Parathyroid adenoma (tissue), 2 donors: Measurements from ENCODE around the gene NOXA1.

ENCODE experiments used
- H2AFZ ChIP-seq: fragments of 300-600 bp; sonication (generic); one replicate; pipeline ENCODE4 v1.7.0; 2017; ENCODE audit warnings: antibody characterized with exemption, mild to moderate bottlenecking
- H3K27ac ChIP-seq: fragments of 300-600 bp; sonication (generic); one replicate; pipeline ENCODE4 v1.7.0; 2017
- H3K27me3 ChIP-seq: fragments of 300-600 bp; sonication (generic); one replicate; pipeline ENCODE4 v1.7.0; 2017; ENCODE audit warnings: low read length; ENCODE audit not compliant: control insufficient read depth, insufficient read depth
- H3K36me3 ChIP-seq: fragments of 300-600 bp; sonication (generic); one replicate; pipeline ENCODE4 v1.7.0; 2017; ENCODE audit warnings: low read length; ENCODE audit not compliant: control insufficient read depth, insufficient read depth
- H3K4me1 ChIP-seq: fragments of 300-600 bp; sonication (generic); one replicate; pipeline ENCODE4 v1.7.0; 2017; ENCODE audit warnings: control low read depth
- H3K4me2 ChIP-seq: fragments of 300-600 bp; sonication (generic); one replicate; pipeline ENCODE4 v1.7.0; 2017; ENCODE audit warnings: low read length
- H3K4me3 ChIP-seq: fragments of 300-600 bp; sonication (generic); one replicate; pipeline ENCODE4 v1.7.0; 2017; ENCODE audit warnings: low read depth, low read length
- H3K79me2 ChIP-seq: fragments of 300-600 bp; sonication (generic); one replicate; pipeline ENCODE4 v1.7.0; 2017; ENCODE audit warnings: control low read depth
- H3K9ac ChIP-seq: fragments of 300-600 bp; sonication (generic); one replicate; pipeline ENCODE4 v1.7.0; 2017; ENCODE audit warnings: mild to moderate bottlenecking
- H3K9me3 ChIP-seq: fragments of 300-600 bp; sonication (generic); one replicate; pipeline ENCODE4 v1.7.0; 2017; ENCODE audit warnings: low read length; ENCODE audit not compliant: control insufficient read depth
- CTCF ChIP-seq: fragments of 300-600 bp; sonication (generic); IDR thresholded peaks from one replicate; pipeline ENCODE4 v1.7.0; 2017; ENCODE audit warnings: antibody characterized with exemption, mild to moderate bottlenecking
- donor health status: primary hyperparathyroidism.

NOXA1 gene

GRCh38 chr9:137467896-137468295, 44.7 kb downstream of the NOXA1 start:
- Histone ChIP-seq H3K27ac (no peak overlapping the region), H3K27me3 (no peaks in the 10 kb centered on the region), H3K4me3 (no peak overlapping the region), H3K4me2 (no peak overlapping the region), H3K9ac (no peak overlapping the region), H3K4me1 (no peaks in the 10 kb centered on the region), H3K79me2 (no peaks in the 10 kb centered on the region), H3K9me3 (no peaks in the 10 kb centered on the region), H3K36me3 (no peaks in the 10 kb centered on the region), H2AFZ (no peak overlapping the region)
- TF ChIP-seq CTCF, result no peak

- TF ChIP-seq CTCF, result no peak
- Histone ChIP-seq H3K79me2 (no peaks in the 10 kb centered on the region), H3K9ac (no peak overlapping the region), H3K27ac (no peak overlapping the region), H3K4me1 (no peaks in the 10 kb centered on the region), H3K9me3 (no peaks in the 10 kb centered on the region), H3K27me3 (no peaks in the 10 kb centered on the region), H3K36me3 (no peaks in the 10 kb centered on the region), H3K4me2 (no peak overlapping the region), H2AFZ (no peak overlapping the region), H3K4me3 (no peak overlapping the region)
These were observed 47.6 kb downstream of the NOXA1 start for GRCh38 chr9:137470785-137471184.

- no peaks in the 10 kb centered on the region for H3K9me3 ChIP-seq
- H3K4me2 ChIP-seq, result no peak overlapping the region
- no peaks in the 10 kb centered on the region for H3K4me1 ChIP-seq
- TF ChIP-seq CTCF, result no peak
- no peak overlapping the region for H3K9ac ChIP-seq
- no peaks in the 10 kb centered on the region for H3K27me3 ChIP-seq
- H3K79me2 ChIP-seq, result no peaks in the 10 kb centered on the region
- H3K27ac ChIP-seq, result no peak overlapping the region
- no peak overlapping the region for H3K4me3 ChIP-seq
- no peak overlapping the region for H2AFZ ChIP-seq
- no peaks in the 10 kb centered on the region for H3K36me3 ChIP-seq
These were observed 51.1 kb downstream of the NOXA1 start for GRCh38 chr9:137474271-137474670.

GRCh38 chr9:137475666-137476065, 52.5 kb downstream of the NOXA1 start:
- no peak for TF ChIP-seq CTCF
- Histone ChIP-seq H3K4me3 (no peak overlapping the region), H3K4me1 (no peaks in the 10 kb centered on the region), H3K79me2 (no peaks in the 10 kb centered on the region), H3K27me3 (no peaks in the 10 kb centered on the region), H2AFZ (no peak overlapping the region), H3K9me3 (no peaks in the 10 kb centered on the region), H3K9ac (no peak overlapping the region), H3K27ac (no peak overlapping the region), H3K4me2 (no peak overlapping the region), H3K36me3 (no peaks in the 10 kb centered on the region)

GRCh38 chr9:137476856-137477255, 53.7 kb downstream of the NOXA1 start:
- TF ChIP-seq CTCF, result no peak
- H3K36me3 ChIP-seq, result no peaks in the 10 kb centered on the region
- H3K27me3 ChIP-seq, result no peaks in the 10 kb centered on the region
- no peak overlapping the region for H3K27ac ChIP-seq
- no peaks in the 10 kb centered on the region for H3K79me2 ChIP-seq
- H3K9ac ChIP-seq, result no peak overlapping the region
- H3K4me2 ChIP-seq, result no peak overlapping the region
- no peaks in the 10 kb centered on the region for H3K9me3 ChIP-seq
- no peak overlapping the region for H3K4me3 ChIP-seq
- H3K4me1 ChIP-seq, result no peaks in the 10 kb centered on the region
- no peak overlapping the region for H2AFZ ChIP-seq
